SKM-1 (cell line): Measurements from ENCODE around the gene SLC8A3.

Experiments used
- DNase-seq: peaks from one replicate; lab custom pipeline; 2025; ENCODE audit not compliant: unreplicated experiment; lab: John Stamatoyannopoulos, UW

SLC8A3 gene

DNA sequence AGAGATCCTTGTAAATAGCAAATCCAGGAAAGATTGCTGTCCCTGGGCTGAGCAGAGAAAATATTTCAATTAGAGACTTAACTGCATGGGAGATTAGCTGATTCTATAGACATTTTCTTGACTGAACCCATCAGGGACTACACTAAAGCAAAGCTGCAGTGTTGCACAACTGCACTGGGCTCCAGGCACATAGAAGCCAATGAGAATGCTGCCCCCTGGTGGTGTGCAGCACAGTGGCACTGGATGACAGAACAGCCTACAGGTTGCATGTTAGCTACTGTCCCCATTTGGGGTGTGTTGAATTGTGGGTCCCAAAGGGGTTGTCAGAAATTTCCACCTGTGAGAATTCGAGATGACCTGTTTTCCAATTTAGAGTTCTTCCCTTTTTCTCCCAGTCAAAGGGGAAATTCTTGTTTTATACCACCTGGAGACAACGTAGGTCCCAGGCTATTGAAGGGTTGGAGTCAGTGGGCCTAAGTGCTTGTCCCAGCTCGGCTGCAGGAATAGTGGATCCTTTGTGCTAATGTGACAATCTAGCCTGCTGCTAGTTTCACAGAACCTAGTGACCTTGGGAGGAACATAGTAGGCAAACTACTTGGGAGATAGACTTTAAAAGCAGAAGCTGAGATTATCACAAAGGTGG lies 114.7 kb downstream of the SLC8A3 start:
- DNase-seq, result no peak

DNA sequence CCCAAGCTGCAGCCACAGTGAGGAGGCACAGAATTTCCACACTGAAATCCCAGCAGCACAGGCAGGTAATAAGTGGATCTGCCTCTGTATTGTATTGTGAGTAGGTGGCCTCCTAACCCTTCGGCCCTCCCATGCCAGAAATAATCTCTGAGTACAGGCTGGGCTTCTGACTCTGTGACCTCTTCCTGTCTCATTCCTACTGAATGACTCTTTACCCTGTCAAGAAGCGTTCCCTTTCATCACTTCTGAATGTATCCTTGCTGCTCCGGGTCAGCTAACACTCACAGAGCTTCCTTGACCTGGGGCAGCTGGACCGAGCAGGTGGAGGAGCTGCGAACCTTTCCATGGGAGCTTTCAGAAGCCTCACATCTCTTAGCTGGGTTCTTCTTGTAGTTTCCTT lies 119.6 kb downstream of the SLC8A3 start:
- no peak for DNase-seq

DNA sequence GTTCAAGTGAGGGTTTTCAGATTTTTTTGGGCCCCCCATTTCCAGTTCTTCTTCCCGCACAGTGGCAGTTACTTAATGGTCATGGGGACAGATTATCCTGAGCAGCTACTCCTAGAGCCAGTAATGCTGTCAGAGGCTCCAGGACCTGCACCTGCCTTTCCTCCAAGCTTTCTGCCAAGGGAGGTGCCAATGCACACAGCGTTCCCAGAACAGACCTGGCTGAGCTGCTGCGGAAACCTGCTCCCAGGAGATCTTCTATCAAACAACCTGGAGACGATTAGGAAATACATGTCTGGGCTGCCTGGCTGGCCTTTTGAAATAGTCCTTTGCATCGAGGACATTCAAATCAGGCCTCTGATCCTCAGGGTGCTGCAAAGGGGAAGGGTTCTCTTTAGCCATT lies 120.9 kb downstream of the SLC8A3 start:
- no peak for DNase-seq

DNA sequence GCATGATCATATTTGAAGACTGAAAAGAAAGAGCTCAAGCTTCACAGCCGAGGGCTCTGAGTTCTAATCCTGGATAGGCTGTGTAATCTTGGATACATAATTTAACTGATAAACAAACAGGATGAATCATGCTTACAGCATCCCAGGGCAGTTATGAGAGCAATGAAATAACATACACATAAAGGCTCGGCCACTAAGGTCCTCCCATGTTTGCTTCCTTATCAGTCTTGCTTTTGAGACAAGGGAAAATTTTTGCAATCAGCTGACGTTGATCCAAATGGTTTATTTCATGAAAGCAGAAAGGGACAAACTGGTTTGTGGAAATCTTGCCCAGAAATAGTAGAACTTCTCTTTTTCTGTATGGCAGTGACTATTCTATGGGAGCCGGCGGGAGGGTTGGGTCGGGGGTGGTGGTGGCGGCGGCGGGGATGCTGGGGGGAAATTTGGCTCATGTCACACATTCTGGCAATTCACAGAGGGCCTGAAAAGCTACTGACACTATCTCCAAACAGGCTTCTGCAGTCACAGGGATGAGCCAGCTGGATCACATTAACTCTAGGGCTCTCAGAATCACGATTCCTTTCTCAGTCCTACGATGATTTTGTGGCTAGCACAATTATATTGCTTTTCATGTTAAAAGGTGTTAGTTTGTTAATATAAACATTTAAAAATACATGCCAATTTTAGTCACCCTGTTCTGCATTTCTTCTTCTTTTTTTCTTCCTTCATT lies 124.5 kb downstream of the SLC8A3 start:
- no peak for DNase-seq

DNA sequence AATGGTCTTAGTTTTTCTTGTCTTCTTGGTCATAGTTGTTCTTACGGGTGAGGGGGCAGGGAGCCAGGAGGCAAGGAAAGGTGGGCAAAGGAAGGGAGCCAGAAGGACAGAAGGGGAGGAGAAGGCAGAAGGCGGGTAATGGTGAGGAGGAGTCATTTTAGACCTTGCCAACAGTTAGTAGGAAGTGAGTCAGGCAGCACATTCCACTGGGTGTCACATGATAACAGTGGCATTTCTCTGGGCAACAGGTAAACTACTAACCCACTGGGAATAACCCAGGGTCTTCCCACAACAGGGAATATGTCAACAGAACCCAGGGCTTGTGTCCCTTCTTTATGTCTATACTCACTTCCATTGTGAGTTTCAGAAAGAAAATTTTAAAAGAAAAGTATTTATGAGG lies 127.6 kb downstream of the SLC8A3 start:
- no peak for DNase-seq

DNA sequence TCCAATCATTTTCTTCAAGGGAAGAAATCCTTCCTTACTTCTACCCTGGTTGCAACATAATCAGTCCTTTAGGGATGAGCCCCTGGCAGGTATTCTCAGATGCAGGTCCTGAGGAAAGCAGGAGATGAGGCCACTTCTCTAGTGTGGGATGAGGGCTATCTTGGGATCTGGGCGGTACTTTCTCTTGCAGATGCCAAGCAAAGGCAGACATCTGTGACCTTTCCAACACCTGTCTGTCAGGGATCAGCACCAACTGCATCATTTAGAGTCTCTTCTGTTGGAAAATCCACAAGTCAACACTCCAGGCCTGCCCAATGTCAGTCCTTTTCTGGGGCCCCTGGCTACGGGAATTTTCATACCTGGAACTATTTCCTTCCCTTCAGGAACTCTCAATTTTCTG lies 129.2 kb downstream of the SLC8A3 start:
- DNase-seq, result no peak

DNA sequence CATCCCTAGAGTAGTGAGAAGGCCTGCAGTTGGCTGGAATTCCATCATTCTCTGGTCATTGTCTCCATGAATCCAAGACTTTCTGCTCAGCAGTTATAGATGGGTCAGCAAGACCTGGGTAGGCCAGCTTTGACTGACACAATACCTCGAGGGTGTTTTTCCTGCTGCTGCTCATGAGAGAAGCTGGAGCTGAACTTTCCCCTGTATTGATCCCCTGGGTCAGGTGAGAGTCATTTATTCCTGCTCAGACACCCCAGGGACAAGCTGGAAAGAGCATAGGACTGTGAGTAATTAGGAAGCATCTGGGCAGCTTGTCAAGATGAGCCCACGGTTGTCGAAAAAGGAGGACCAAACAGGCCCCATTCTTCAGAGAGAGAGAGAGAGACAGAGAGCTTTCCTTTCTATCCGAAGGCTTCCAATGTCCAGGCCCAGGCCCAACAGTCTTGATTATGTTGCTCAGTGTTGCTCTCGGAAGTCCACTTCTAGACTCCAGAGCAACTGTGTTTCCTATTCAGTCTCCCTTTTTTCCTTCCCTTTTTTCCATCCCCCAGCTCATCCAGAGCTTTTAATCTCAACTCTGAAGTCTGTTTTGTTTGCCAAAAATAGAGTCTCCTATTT lies 131.1 kb downstream of the SLC8A3 start:
- DNase-seq, result no peak

DNA sequence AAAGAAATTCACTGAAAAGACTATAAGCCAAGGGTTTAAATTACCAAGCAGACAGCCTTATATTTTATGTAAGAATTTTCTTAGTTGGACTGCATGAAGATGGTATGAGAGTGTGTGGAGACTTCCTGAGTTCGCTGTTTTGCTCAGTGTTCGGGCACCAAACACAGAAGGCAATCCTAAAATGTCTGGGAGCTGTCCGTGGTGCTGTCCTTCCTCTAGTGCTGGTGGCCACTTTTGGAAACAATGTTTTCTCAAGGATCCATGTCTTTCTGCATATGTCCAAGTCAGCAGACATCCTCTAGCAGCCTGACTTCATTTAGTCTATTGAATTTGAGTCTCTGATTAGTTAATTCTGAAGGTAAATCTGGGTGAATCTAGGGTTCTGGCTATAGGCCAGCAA lies 135.8 kb downstream of the SLC8A3 start:
- DNase-seq, result no peak

DNA sequence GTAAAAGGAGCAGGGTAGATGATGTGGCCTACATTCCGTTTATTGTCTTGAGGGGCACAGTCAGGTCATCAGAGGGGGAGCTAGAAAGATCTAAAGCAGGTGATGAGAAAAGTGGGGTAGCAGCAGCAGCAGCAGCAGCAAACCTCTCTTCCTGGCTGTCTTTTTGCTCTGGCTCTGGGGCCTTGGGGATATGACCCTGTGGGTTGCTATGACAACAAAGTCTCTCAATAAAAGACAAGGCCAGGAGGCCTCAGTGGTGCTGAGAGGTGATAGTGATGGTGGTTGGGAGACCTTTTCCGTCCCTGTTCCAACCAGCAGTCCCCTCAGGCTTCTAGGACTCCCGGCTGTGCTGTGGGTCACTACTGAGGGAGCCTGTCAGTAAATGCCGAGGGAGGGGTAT lies 138.6 kb downstream of the SLC8A3 start:
- no peak for DNase-seq

DNA sequence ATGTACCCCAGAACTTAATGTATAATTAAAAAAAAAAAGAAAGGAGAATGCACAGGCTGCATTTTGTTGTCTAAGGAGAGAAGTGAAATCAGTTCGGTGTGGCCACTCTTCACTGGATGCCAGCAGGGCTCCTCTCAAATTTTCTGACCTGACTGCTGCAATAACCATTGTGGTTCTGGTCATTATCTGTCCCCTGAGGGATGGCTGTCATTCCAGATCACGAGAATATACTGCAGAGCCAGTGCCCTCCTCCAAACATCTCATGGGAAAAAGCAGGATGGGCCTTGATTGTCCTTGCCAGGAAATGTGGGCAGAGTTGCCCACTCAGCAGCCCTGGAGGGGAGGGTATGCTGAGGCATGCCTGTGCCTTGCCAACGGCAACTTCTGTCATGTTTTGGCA lies 139.1 kb downstream of the SLC8A3 start:
- no peak for DNase-seq

DNA sequence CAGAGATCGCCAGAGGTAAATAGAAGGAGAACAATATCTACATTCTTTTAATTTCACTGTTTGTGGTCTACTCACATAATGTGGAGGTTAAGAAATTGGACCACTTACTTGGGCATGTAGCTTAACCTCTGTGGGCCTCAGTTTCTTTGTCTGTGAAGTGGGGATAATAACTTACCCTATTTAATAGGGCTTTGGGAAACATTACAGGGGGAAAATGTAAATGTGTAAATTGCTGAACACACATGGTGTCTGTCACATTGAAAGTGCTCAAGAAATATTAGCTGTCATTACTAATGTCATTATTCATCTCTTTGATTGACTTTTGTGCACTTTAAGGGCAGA lies 140.5 kb downstream of the SLC8A3 start:
- no peak for DNase-seq

DNA sequence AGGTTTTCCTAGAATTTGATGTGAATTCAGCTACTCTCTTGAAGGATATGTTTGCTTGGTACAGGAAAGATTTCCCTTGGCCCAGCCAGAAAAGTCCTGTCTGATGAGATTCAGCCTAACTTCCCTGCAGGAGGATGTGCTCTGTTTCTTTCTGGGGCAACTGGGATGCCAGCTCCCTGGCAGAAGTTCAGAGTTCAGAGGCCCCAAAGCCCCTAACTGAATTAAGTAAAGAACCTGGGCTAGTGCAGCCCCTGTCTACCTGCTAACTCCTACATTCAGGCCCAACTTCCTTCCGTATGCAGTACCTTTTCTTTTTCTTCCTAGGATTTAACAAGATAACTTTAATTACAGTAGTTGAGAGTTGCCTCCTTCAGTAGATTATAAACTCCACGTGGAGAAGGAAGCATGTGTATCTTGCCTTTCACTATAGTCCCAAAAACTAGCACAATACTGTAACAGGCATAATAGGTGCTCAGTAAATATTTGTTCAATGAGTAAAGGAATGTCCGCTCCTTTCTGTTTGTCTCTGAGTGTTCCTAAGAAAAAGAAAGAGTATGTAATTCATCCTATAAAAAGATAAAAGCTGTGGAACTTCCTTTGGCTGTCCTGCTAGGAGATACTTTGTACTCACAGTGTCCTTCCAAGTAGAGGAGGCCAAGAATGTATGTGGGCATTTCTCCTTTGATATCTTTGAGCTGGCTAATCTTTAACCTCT lies 141.0 kb downstream of the SLC8A3 start:
- no peak for DNase-seq

DNA sequence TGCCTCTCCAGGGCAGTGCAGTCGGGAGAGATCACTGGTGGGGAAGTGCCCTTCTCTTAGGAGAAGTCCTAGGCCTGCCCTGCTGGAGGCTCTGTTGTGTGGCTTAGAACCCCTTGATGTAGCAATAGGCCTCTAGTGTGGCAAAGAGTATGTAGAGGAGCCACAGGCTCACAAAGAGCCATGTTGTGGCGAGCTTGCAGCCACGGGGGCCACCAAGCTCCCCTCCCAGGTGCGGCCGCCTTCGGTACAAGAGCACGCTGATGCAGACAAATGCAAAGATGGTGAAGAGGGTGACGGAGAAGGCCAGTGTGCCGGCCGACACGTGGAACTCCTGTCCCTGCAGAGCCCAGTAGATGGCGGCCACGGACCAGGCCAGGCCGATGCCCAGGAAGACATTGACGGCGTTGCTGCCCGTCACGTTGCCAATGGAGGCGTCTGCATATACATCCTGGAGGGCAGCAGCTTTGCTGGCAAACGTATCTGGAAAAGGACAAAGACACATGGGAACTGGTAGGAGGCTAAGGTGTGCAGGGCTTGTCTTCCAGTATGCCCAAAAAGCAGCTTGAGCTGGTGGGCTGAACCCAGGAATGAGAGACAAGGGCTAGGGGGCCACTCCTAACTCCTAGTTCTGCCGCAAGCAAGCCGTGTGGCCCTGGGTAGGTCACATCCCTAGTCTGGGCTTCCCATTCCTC lies 142.8 kb downstream of the SLC8A3 start:
- DNase-seq, result no peak

DNA sequence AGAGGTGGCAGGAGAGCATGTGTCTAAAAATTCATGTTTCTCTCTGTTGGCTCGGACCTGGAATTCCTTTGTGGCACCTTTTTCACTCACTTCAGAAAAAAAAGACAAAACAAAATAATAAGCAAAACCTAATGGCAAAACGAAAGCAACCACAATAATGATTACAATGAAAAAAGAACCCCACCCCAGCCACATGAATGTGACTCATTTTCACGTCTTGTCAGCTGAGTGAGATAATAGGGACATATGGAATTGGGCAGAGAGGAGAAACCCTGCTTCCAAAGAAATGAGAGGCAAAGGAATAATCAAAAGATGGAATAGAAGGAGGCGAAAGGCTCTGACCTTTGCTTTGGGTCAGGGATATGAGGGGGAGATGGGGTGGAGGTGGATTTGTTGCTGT lies 143.4 kb downstream of the SLC8A3 start:
- DNase-seq, result no peak

DNA sequence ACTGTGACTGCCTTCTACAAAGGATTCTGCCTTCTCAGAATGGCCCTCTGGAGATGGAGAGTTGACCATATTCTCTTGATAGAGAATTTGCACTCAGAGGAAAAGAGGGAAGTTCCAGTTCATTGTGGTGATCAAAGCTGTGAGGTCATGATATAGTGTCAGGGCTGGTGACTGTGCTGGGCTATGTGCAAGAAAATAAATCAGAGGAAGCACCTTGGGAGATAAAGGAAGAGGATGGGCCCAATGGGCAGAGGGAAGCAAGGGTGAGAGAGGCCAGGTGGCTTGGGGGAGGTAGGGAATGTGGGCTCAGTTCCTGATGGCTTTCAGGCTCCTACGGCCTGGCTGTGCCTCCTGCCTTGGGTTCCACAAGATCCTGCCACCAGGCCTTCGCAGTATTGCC lies 145.8 kb downstream of the SLC8A3 start:
- no peak for DNase-seq

DNA sequence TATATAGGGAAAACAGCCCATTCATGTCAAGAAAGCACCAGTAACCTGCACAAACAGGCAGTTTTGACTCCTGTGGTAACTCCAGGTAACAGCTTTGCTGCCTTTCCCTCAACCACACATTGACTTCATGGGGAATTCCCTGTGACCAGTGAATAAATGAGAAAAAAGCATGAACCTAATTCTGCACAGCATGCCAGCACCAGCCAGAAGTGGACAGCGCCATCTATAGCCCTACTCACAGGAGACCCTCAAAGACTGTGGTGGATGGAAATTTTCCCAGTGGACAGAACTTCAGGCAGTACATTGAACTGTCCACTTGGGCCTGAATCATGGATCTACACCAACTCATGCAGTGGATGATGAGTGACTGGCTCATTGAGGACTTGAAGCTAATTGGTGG lies 152.1 kb downstream of the SLC8A3 start:
- DNase-seq, result no peak

DNA sequence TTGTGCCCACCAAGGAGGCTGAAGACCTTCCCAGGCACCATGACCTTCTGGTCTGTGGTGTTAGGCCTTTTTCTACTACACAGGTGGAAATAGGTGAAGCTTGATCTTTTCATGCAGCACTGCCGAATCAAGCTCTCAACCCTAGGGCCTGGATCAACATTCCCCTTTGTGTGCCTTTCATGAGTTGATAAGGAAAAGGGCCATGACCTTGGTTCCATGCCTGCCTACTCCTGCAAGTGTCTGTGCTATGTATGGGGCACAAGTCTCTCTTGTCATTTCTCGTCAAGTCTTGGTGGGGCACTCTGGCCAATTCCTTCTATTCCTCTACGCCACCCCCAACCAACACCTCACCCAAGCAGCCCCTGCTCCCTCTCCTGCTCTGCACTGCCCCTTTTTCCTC lies 154.5 kb downstream of the SLC8A3 start:
- no peak for DNase-seq

DNA sequence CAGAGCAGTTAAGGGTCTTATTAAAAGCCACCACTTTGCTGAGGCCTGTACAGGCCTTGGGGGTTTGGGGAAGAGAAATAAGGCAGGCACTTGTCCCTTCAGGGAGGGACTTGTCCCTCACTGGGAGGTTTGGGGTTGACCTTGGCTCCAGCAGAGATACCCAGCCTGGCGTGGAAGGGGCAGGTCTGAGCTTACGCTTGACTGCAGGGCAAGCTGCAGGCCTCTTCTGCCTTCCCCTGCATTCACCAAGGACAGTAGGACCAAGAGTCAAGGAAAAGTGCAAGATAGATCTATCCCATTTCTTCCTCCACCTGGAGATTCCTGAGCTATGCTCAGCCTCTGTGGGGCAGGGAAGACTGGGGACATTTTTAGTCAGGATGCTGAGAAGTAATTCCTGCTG lies 155.2 kb downstream of the SLC8A3 start:
- DNase-seq, result no peak

DNA sequence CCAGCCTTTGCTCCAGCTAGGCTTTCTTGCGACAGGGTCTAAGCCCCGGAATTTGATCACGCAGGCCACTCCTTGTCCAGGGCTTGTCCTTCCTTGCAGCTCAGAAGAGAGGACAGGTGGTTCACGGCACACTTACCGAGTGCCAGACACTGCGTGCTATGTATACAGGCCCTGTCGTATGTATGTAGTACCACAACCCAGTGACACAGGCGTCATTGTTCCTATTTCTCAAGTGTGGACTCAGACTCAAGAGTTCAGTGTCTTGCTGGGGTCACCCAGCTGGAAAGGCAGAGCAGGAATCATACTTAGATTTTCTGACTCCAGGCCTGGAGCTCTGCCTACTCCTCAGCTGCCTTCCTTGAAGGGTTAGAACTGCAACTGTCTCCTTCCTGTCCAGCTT lies 155.6 kb downstream of the SLC8A3 start:
- no peak for DNase-seq

DNA sequence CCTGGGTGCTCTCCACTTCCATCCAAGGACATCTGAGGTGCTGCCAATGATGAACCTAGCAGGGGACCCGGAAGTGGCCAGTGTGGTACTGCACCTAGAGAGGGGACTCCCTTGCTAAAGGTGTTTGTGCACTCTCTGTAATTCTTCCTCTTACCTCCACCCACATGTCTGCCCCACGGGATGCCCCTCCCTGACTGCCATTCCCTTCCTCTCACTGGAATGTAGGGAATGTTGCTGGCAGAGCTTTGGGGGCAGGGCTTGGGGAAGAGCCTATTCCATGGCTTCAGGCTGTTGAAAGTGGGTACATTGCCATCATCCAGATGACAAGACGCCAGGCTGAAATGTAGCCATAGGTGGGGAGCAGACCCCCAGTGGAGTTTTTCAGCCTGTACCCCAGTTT lies 156.3 kb downstream of the SLC8A3 start:
- no peak for DNase-seq

DNA sequence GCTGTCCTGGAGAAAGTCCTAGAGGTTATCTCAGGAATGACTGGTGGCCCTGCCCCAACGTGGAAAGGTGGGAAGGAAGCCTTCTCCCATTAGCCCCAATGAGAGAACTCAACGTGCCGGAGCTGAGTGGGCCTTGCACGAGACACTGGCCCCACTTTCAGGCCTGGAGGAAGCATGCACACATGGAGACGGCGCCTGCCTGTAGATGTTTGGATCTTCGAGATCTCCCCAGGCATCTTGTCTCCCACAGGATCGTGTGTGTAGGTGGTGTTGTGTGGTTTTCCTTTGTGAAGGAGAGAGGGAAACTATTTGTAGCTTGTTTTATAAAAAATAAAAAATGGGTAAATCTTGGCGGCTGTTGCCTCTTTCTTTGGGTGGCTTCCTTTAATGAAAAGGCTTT lies 156.7 kb downstream of the SLC8A3 start:
- no peak for DNase-seq
